ENCODE results near the gene ASB7.

ASB7 gene

DNA sequence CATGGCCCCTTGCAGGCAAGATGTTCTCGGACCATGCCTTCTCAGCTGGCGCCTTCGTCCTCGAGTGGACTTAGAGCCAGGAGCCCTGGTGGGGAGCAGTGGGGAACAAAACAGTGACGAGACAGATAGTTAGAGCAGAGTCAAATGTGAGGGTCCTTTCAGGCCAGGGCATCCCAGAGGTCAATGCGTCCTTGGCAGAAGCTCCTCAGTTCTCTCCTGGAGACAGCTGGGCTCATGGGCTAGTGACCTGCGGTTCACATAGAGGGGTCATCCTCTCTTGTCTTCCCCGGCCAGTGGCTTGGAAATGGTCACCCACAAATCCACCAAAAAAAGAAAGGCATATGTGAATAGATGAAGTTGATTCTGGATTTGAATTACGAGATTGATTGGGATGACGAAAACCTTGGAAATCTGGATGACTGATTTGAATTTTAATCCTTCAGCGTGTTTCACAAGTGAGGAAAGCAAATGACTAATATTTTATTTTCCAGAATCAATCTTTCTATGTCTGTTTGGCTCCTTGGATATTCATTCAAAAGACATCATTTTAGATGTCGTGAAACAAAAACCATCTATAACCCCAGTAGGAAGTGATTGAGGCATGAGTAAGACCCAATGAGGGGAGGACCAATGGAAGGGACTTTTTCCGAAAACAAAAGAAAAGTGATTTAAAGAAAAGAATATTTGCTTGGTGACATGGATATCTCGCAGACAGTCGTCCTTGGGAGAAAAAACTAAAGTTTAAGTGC, 84.5 kb downstream of the ASB7 start:
- ATAC-seq, result no peak

DNA sequence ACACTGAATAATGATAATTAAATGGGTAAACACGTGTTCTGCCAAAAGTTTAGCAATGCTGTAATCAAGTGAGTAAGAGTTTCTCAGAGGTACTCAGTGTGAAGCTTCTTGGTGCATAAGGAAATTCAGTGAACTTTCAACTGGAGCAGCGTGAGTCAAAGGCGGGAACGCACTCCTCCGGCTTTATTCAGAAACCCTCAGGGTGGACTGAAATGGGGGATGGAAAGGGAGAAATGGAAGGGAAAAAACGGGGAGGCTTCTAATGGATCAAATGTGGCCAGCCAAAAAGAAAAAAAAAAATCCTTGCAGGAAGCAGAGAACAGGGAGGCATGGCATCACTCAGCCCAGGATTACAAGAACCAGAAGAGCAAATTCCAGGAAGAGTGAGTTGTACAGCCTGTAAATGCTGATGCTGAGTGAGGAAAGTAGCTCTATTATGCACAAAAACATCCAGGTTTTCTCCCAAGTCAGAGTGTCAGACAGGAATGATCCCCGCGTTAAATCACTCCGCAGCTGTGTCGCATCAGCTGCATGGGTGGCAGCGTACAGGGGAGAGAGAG, 85.3 kb downstream of the ASB7 start:
- ATAC-seq, result no peak

GRCh38 chr15:100688549-100689120, 86.2 kb downstream of the ASB7 start:
- ATAC-seq, result no peak

DNA sequence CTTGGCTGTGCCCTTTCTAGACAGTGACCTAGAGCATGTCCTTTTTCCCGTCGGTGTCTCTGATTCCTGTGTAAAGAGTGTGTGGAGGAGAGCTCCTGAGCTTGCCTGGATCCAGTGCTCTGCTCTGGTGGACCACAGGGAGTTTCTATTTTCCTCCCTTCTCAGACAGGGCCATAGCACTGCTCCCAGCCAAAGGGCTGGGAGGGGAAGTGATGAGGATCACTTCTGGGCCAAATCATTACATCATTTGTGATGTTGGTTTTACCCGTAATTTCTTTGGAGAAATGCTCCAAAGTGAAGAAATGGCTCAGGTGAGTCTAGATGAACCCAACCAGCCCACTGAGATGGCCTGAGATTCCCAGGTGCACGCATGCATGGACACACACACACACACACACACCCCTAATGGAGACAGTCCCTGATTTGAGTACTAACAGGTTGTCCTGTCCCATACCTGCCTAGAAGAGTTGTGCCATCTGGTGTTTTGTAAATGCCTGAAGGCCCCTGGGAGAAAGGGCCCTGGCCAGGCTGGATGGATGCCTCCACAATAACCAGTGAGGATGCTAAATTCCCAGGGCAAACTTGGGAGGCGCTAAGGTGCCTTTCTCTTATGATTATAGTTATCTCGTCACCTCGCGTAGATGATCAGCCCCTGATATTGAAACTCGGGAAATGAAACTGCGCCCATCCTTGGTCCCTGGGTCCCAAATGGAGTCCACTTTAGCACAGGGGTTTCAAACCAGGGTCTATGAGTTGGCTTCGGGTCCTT, 86.9 kb downstream of the ASB7 start:
- ATAC-seq, result no peak

- ATAC-seq, result no peak
These were observed 87.8 kb downstream of the ASB7 start for GRCh38 chr15:100690032-100690794.

DNA sequence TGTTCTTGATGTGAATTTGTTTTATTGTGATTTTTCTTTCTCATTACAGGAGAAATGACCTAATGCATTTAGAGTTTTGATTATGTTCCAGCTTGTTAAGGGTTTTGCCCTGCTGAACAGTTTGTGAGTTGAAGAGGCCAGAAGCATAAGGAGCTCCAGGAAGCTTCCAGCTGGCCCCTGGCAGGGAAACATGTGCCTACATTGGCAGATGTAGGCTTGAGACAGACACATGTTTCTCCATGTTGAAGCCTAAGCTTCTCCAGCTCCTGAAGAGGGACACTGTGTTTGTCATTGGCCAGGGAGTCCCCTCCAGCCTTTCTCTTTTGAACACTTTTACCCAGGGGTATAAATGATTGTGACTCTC, 88.4 kb downstream of the ASB7 start:
- ATAC-seq, result no peak

DNA sequence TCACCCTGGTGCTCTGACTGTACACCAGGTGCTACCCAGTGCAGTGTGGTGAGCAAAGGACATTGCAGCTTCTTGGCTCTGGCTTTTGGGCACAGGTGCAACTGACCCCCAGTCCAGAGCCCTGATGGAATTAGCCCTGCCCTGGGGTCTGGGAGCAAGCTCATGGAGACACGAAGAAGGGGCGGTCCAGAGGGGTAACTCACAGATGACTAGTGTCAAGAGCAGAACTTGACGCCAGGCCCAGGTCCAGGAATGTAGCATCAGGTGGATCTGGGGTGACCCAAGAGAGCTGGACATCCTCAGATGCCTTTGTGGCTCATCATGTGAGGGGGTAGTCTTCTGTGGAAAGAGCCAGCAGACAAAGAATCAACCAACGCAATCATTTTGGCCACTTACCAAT, 88.9 kb downstream of the ASB7 start:
- ATAC-seq, result no peak

DNA sequence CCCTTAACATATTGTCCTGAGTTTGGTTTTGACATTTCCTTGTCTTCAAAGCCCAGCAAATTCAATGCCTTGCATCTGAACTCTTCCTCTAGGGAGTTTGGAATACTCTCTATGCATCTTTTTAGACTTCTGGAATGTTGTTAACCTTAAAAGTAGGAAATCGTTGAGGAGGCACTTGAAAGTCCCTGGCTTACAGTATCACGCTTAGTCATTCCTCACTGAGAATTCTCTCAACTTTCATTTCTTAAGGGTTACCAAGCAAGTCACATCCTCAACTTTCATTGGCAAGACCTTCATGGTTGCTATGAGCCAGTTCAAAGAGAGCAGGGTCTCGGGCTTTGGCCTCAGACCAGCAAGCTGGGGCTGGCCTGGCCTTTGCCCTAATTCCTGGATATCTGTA, 89.9 kb downstream of the ASB7 start:
- ATAC-seq, result no peak

DNA sequence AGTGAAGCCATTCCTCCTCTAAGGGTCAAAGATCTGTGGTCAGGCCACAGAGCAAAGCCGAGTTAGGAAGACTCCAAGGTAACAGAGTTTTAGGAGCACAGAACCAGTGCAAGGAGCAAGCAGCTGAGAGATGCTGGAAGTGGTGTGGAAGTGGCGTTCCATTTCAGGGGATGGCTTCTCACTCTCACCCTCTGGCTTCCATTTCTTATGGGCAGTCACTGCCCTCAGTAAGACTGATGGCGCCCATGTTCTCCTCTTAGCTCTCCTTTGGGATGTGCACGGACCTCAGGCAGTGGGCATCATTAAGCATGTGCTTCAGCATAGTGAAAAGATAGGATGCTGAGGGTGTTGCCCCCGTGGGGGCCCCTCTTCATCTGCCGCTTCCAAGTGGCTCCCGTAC, 90.3 kb downstream of the ASB7 start:
- no peak for ATAC-seq

- no peak for ATAC-seq
These were observed 91.1 kb downstream of the ASB7 start for GRCh38 chr15:100693451-100693850.

GRCh38 chr15:100694381-100695021, 92.1 kb downstream of the ASB7 start:
- no peak for ATAC-seq

GRCh38 chr15:100695048-100695447, 92.7 kb downstream of the ASB7 start:
- ATAC-seq, result no peak

GRCh38 chr15:100696452-100696851, 94.1 kb downstream of the ASB7 start:
- no peak for ATAC-seq
